ENCODE data around the gene KCNIP4. TPM values are rescaled to one million over a fixed set of nuclear protein-coding genes. Genes with fewer than 3 reads are reported as not detected.

Gene KCNIP4
- total RNA-seq, 2 donors from 2014 or later, result 1.2 TPM; not detected in 1

DNA sequence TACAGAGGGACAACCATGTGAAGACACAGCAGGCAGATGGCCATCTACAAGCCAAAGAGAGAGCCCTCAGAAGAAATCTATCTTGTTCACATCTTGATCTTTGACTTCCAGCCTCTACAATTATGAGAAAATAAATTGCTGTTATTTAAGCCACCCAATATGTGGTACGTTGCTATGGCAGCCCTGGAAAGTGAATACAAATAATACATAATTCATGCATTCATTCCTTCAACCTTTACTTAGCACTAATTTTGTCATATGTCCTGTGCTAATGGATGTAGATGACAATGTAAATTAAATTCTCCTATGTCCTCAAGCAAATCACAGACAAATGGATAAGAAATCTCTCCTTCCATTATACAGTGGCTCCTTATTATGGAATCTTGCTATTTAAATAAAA is 886.7 kb downstream of the KCNIP4 start:
- Histone ChIP-seq H3K27me3 (replicated peaks; ENCODE audit: insufficient read depth) (no peaks in the 10 kb centered on the region), H3K27ac (no peak overlapping the region), H3K4me3 (no peak overlapping the region), H3K9me3 (no peaks in the 10 kb centered on the region), H3K4me1 (replicated peaks) (no peaks in the 10 kb centered on the region), H3K36me3 (no peaks in the 10 kb centered on the region)
- intact Hi-C loops (cut with DNase I), result no loop called here
- WGBS, result 89% methylated on average over 1 of the region's 1 CpG
- DNase-seq (ENCODE audit: low spot score), result no peak
- TF ChIP-seq POLR2AphosphoS5 (IDR thresholded peaks at IDR 0.05), result no peak
- no peak for TF ChIP-seq POLR2A (IDR thresholded peaks at IDR 0.05)
- TF ChIP-seq, protein P1, sequence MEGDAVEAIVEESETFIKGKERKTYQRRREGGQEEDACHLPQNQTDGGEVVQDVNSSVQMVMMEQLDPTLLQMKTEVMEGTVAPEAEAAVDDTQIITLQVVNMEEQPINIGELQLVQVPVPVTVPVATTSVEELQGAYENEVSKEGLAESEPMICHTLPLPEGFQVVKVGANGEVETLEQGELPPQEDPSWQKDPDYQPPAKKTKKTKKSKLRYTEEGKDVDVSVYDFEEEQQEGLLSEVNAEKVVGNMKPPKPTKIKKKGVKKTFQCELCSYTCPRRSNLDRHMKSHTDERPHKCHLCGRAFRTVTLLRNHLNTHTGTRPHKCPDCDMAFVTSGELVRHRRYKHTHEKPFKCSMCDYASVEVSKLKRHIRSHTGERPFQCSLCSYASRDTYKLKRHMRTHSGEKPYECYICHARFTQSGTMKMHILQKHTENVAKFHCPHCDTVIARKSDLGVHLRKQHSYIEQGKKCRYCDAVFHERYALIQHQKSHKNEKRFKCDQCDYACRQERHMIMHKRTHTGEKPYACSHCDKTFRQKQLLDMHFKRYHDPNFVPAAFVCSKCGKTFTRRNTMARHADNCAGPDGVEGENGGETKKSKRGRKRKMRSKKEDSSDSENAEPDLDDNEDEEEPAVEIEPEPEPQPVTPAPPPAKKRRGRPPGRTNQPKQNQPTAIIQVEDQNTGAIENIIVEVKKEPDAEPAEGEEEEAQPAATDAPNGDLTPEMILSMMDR (IDR thresholded peaks at IDR 0.05), result no peak

- TF ChIP-seq, protein P1 (IDR thresholded peaks at IDR 0.05), result no peak
- TF ChIP-seq POLR2A (IDR thresholded peaks at IDR 0.05) (no peak), POLR2AphosphoS5 (IDR thresholded peaks at IDR 0.05) (no peak)
- no peak for DNase-seq (ENCODE audit: low spot score)
- intact Hi-C loops (cut with DNase I), result no loop called here
- Histone ChIP-seq H3K9me3 (no peaks in the 10 kb centered on the region), H3K4me3 (no peak overlapping the region), H3K4me1 (replicated peaks) (no peaks in the 10 kb centered on the region), H3K27ac (no peak overlapping the region), H3K27me3 (replicated peaks; ENCODE audit: insufficient read depth) (no peaks in the 10 kb centered on the region), H3K36me3 (no peaks in the 10 kb centered on the region)
- WGBS, result 96% methylated on average over 1 of the region's 1 CpG
These were observed 902.4 kb downstream of the KCNIP4 start for GRCh38 chr4:21046141-21046540.

- WGBS, result 91% methylated on average over 1 of the region's 1 CpG
- intact Hi-C loops (cut with DNase I), result no loop called here
- no peak for DNase-seq (ENCODE audit: low spot score)
- H3K9me3 ChIP-seq, result no peaks in the 10 kb centered on the region
- no peak for TF ChIP-seq POLR2AphosphoS5 (IDR thresholded peaks at IDR 0.05)
- no peak for TF ChIP-seq POLR2A (IDR thresholded peaks at IDR 0.05)
- TF ChIP-seq, protein P1 (IDR thresholded peaks at IDR 0.05), result no peak
- no peak overlapping the region for H3K27ac ChIP-seq
- no peaks in the 10 kb centered on the region for H3K36me3 ChIP-seq
- no peaks in the 10 kb centered on the region for H3K4me1 ChIP-seq (replicated peaks)
- no peak overlapping the region for H3K4me3 ChIP-seq
- no peaks in the 10 kb centered on the region for H3K27me3 ChIP-seq (replicated peaks; ENCODE audit: insufficient read depth)
These were observed 903.5 kb downstream of the KCNIP4 start for GRCh38 chr4:21045119-21045518.

DNA sequence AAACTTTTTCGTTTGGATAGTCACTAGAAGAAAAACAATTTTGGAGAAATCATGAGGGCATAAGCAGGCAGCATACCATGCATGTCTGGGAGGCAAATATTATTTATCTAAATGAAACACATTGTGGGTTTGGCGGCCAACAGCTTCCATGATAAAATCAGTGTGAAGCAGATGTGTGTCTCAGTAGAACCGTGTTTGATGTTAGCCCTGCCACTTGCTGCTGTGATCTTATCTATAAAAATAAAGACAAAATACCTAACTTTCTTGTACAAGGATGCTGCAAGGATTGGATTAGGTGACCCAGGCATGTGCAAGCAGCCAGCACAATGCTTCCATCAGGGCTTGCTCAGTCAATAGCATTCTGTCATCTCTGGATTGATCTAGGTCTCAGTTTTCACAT is 906.9 kb downstream of the KCNIP4 start:
- Histone ChIP-seq H3K9me3 (no peaks in the 10 kb centered on the region), H3K36me3 (no peaks in the 10 kb centered on the region), H3K4me1 (replicated peaks) (no peaks in the 10 kb centered on the region), H3K27ac (no peak overlapping the region), H3K4me3 (no peak overlapping the region), H3K27me3 (replicated peaks; ENCODE audit: insufficient read depth) (no peaks in the 10 kb centered on the region)
- WGBS, result 28% methylated on average over 3 of the region's 3 CpGs
- no peak for DNase-seq (ENCODE audit: low spot score)
- intact Hi-C loops (cut with DNase I), result no loop called here
- TF ChIP-seq, protein P1 (IDR thresholded peaks at IDR 0.05), result no peak
- TF ChIP-seq POLR2A (IDR thresholded peaks at IDR 0.05), result no peak
- no peak for TF ChIP-seq POLR2AphosphoS5 (IDR thresholded peaks at IDR 0.05)

DNA sequence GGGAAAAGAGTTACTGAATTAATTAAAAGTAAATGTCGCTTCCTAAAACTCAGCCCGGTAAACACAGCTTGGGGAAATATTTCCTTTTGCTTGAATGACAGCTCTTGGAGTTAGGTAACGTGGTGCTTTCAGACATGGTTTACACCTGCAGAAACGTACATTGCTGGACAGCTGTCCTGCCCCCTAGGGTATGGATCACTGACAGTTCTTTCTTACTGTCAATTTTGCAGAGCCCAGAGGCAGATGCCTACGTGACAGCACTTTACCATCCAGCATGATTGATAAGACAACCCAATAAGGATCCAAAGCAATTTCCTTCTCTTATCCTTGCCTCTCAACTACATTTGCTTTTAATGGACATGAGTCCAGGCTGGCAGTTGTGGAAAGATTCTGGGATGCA is 913.8 kb downstream of the KCNIP4 start:
- Histone ChIP-seq H3K27ac (no peak overlapping the region), H3K4me1 (replicated peaks) (no peaks in the 10 kb centered on the region), H3K9me3 (no peaks in the 10 kb centered on the region), H3K27me3 (replicated peaks; ENCODE audit: insufficient read depth) (no peaks in the 10 kb centered on the region), H3K36me3 (no peaks in the 10 kb centered on the region), H3K4me3 (no peak overlapping the region)
- intact Hi-C loops (cut with DNase I), result no loop called here
- no peak for DNase-seq (ENCODE audit: low spot score)
- WGBS, result 81% methylated on average over 5 of the region's 5 CpGs
- no peak for TF ChIP-seq POLR2AphosphoS5 (IDR thresholded peaks at IDR 0.05)
